B cell (primary cell): Measurements from ENCODE around the gene CNTNAP2. TPM values are rescaled to one million over a fixed set of nuclear protein-coding genes. Genes with fewer than 3 reads are reported as not detected.

Experiments
- ATAC-seq: fragments of 200-7000 bp; cut with Tn5 transposase; one replicate; pipeline ENCODE4 v1.10.0; 2021; ENCODE audit warnings: low read depth, mild to moderate bottlenecking, moderate number of reproducible peaks, moderate library complexity
- CTCF ChIA-PET: fragments of 350-600 bp; sonication (Branson Sonifier 250); formaldehyde crosslinking; loops from one replicate; lab custom pipeline; 2021; ENCODE audit warnings: antibody characterized with exemption, inconsistent platforms; lab: Charles Lee
- POLR2A ChIA-PET: fragments of 350-600 bp; sonication (Branson Sonifier 250); formaldehyde crosslinking; loops from one replicate; lab custom pipeline; 2021; ENCODE audit warnings: antibody characterized with exemption; lab: Charles Lee
- DNase-seq: peaks from one replicate; pipeline ENCODE4 v3.0.0; 2013
- H2AFZ ChIP-seq: 2 replicates; pipeline ENCODE4 v1.6.1; 2012; ENCODE audit warnings: mild to moderate bottlenecking, low read depth, low read length; ENCODE audit not compliant: insufficient read depth, poor library complexity, severe bottlenecking
- H3K27ac ChIP-seq, 2 donors: 1 replicate in 1 of 2; 2 replicates in 1 of 2; pipeline ENCODE4 v1.5.1; 2012 to 2013; ENCODE audit warnings: low read length in 2 of 2, mild to moderate bottlenecking in 2 of 2, moderate library complexity in 1 of 2
- H3K27me3 ChIP-seq, 4 experiments: fragments of 200-600 bp in 1 of 4; sonication (generic) in 1 of 4; replicated peaks in 1 of 4; 1 replicate in 2 of 4; 2 replicates in 2 of 4; pipeline versions ENCODE4 v1.6.1 to v1.7.0; 2013 to 2016; ENCODE audit warnings: low read length in 3 of 4, mild to moderate bottlenecking in 2 of 4, mixed read lengths in 1 of 4, moderate library complexity in 1 of 4; ENCODE audit not compliant: insufficient read depth in 4 of 4, control insufficient read depth in 3 of 4; ENCODE audit errors: control extremely low read depth in 1 of 4
- H3K36me3 ChIP-seq, 2 experiments: replicated peaks in 1 of 2; 1 replicate in 1 of 2; 2 replicates in 1 of 2; pipeline versions ENCODE4 v1.6.1 to v1.7.1; 2013; ENCODE audit warnings: low read length in 1 of 2; ENCODE audit not compliant: insufficient read depth in 2 of 2, control insufficient read depth in 1 of 2; ENCODE audit errors: control extremely low read depth in 1 of 2, extremely low read depth in 1 of 2
- H3K4me1 ChIP-seq, 2 donors: fragments of 200-600 bp in 1 of 2; sonication (generic) in 1 of 2; 1 replicate in 1 of 2; 2 replicates in 1 of 2; pipeline versions ENCODE4 v1.5.1 to v1.6.1; 2013 to 2017; ENCODE audit warnings: low read length in 2 of 2; ENCODE audit not compliant: control insufficient read depth in 2 of 2, insufficient read depth in 2 of 2
- H3K4me2 ChIP-seq: replicated peaks from 2 replicates; pipeline ENCODE3; 2012; ENCODE audit warnings: mild to moderate bottlenecking, low read depth, low read length; ENCODE audit not compliant: poor library complexity, severe bottlenecking
- H3K4me3 ChIP-seq, 5 experiments: fragments of 200-600 bp in 1 of 5; sonication (generic) in 1 of 5; 1 replicate in 3 of 5; 2 replicates in 2 of 5; pipeline versions ENCODE4 v1.5.1 to v1.7.0; 2011 to 2016; ENCODE audit warnings: low read length in 4 of 5, mild to moderate bottlenecking in 4 of 5, low read depth in 2 of 5, control low read depth in 1 of 5, moderate library complexity in 1 of 5; ENCODE audit not compliant: insufficient read depth in 1 of 5; ENCODE audit errors: control extremely low read depth in 1 of 5, extremely low read depth in 1 of 5
- H3K79me2 ChIP-seq: fragments of 200-600 bp; sonication (generic); one replicate; pipeline ENCODE4 v1.6.0; 2016; ENCODE audit warnings: low read length; ENCODE audit not compliant: control insufficient read depth, insufficient read depth
- H3K9ac ChIP-seq: fragments of 200-600 bp; sonication (generic); 2 replicates; pipeline ENCODE4 v1.6.1; 2017; ENCODE audit warnings: mild to moderate bottlenecking, low read length, moderate library complexity
- H3K9me3 ChIP-seq, 3 donors: one replicate each; pipeline versions ENCODE4 v1.6.1 to v1.7.1; 2013; ENCODE audit warnings: low read length in 2 of 3; ENCODE audit not compliant: control insufficient read depth in 2 of 3, insufficient read depth in 1 of 3; ENCODE audit errors: control extremely low read depth in 1 of 3
- H4K20me1 ChIP-seq: 2 replicates; pipeline ENCODE4 v1.6.0; 2012; ENCODE audit warnings: mild to moderate bottlenecking, low read length; ENCODE audit not compliant: insufficient read depth, control insufficient read depth, poor library complexity, severe bottlenecking
- H3K27ac Mint-ChIP-seq: one replicate; pipeline ENCODE4 v1.8.0; 2021; ENCODE audit warnings: mixed read lengths
- H3K27me3 Mint-ChIP-seq: one replicate; pipeline ENCODE4 v1.8.0; 2021; ENCODE audit warnings: mixed read lengths
- H3K4me1 Mint-ChIP-seq: one replicate; pipeline ENCODE4 v1.8.0; 2021; ENCODE audit warnings: mixed read lengths
- H3K4me3 Mint-ChIP-seq: one replicate; pipeline ENCODE4 v1.8.0; 2021; ENCODE audit warnings: mixed read lengths
- H3K9me3 Mint-ChIP-seq: one replicate; pipeline ENCODE4 v1.8.0; 2022; ENCODE audit warnings: mixed read lengths; ENCODE audit not compliant: insufficient read depth
- EZH2 ChIP-seq: IDR thresholded peaks from 2 replicates; pipeline ENCODE4 v1.6.1; 2012; ENCODE audit warnings: borderline replicate concordance, low read depth, mild to moderate bottlenecking, moderate library complexity, low read length; ENCODE audit not compliant: insufficient read depth, poor library complexity, severe bottlenecking
- WGBS: methylation state at CpG from one replicate; pipeline ENCODE4 v1.1.5; 2013; ENCODE audit warnings: missing lambda C conversion rate; ENCODE audit not compliant: insufficient coverage; 5-methylcytosine and 5-hydroxymethylcytosine counted together
- intact Hi-C: fragments of 100-400 bp; cut with micrococcal nuclease; formaldehyde crosslinking; loops from one replicate; pipeline ENCODE4 v1.10.0; 2022
- polyA plus RNA-seq: library from polyadenylated mRNA; depleted of rRNA; stranded (reverse); fragments of >200 nt; gene quantifications from 2 replicates; pipeline ENCODE4 v1.2.3, GENCODE V29; 2012
- total RNA-seq, 2 donors: library from RNA; stranded (reverse); fragments of 120-200 nt in 1 of 2; gene quantifications; 1 replicate in 1 of 2; 2 replicates in 1 of 2; pipeline versions ENCODE4 v1.2.3 to v1.2.4, GENCODE V29; 2013 to 2022
- TF ChIP-seq, protein P1 (sequence below): fragments of 200-600 bp; IDR thresholded peaks from one replicate; pipeline ENCODE4 v1.8.0; 2022; ENCODE audit warnings: antibody characterized with exemption, mild to moderate bottlenecking

CNTNAP2 gene
- total and polyA plus RNA-seq, 2 donors (not counting 1 experiment from before 2014, with no cell fraction given) = 7.4 to 16.6 TPM

DNA sequence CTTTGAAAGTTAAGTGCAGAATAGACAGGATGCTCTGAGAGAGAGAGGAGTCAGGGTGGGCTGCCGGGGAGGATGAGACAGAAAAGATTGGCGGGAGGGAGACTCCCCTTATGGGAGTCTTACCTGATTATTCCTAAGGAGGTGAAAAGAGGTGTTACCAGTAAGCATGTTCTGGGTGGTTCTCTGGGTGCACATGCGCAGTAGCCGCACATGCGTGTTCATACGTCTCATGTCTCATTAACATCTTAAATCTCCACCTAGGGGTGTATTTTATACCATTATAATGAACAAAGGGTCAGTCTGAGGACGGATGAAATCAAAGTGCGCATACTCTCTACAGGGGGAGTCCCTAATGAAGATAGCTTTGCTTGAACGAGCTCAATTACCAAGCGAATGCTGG lies 1881.0 kb downstream of the CNTNAP2 start:
- H3K27me3 Mint-ChIP-seq = no peaks in the 10 kb centered on the region
- H3K4me1 ChIP-seq = no peaks in the 10 kb centered on the region
- H3K27me3 ChIP-seq = no peaks in the 10 kb centered on the region
- TF ChIP-seq, protein P1, sequence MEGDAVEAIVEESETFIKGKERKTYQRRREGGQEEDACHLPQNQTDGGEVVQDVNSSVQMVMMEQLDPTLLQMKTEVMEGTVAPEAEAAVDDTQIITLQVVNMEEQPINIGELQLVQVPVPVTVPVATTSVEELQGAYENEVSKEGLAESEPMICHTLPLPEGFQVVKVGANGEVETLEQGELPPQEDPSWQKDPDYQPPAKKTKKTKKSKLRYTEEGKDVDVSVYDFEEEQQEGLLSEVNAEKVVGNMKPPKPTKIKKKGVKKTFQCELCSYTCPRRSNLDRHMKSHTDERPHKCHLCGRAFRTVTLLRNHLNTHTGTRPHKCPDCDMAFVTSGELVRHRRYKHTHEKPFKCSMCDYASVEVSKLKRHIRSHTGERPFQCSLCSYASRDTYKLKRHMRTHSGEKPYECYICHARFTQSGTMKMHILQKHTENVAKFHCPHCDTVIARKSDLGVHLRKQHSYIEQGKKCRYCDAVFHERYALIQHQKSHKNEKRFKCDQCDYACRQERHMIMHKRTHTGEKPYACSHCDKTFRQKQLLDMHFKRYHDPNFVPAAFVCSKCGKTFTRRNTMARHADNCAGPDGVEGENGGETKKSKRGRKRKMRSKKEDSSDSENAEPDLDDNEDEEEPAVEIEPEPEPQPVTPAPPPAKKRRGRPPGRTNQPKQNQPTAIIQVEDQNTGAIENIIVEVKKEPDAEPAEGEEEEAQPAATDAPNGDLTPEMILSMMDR = no peak
- TF ChIP-seq EZH2 = no peak
- intact Hi-C loops = no loop called here
- no peak overlapping the region for H3K4me3 ChIP-seq
- no peak for ATAC-seq
- 97% methylated on average over 4 of the region's 10 CpGs for WGBS
- CTCF ChIA-PET = no interaction called here
- H3K9me3 ChIP-seq = no peaks in the 10 kb centered on the region
- H3K4me2 ChIP-seq = no peak overlapping the region
- POLR2A ChIA-PET = no interaction called here
- no peaks in the 10 kb centered on the region for H3K9me3 Mint-ChIP-seq
- no peaks in the 10 kb centered on the region for H3K4me1 Mint-ChIP-seq
- no peak overlapping the region for H3K27ac ChIP-seq
- H3K27ac Mint-ChIP-seq = no peak overlapping the region
- no peak overlapping the region for H3K4me3 Mint-ChIP-seq
- H3K36me3 ChIP-seq = no peaks in the 10 kb centered on the region
- no peak overlapping the region for H3K9ac ChIP-seq
- no peaks in the 10 kb centered on the region for H3K79me2 ChIP-seq
- no peak for DNase-seq
- H4K20me1 ChIP-seq = no peaks in the 10 kb centered on the region
- no peak overlapping the region for H2AFZ ChIP-seq

DNA sequence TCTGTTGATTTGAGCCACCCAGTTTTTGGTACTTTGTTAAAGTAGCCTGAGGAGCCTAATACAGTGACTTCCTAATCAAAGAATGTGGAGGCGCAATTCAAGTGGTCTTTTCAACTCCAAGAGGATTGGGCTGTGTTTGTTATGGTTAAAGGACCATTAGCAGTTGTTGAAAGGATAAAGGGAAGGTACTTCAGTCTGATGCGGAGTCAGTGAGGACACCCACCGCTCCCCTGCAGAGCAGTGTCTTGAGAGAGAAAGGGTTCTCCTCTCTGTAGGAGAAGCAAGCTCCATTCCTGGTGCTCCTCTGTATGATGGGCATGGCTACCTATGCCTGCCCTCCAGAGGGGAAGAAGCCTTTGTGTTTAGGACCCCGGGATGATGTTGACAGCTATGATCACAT lies 1883.4 kb downstream of the CNTNAP2 start:
- Mint-ChIP-seq H3K4me1 (no peaks in the 10 kb centered on the region), H3K9me3 (no peaks in the 10 kb centered on the region), H3K27me3 (no peaks in the 10 kb centered on the region), H3K4me3 (no peak overlapping the region), H3K27ac (no peak overlapping the region)
- DNase-seq = no peak
- Histone ChIP-seq H2AFZ (no peak overlapping the region), H3K36me3 (no peaks in the 10 kb centered on the region), H3K27me3 (no peaks in the 10 kb centered on the region), H3K27ac (no peak overlapping the region), H3K9me3 (no peaks in the 10 kb centered on the region), H3K9ac (no peak overlapping the region), H3K4me3 (no peak overlapping the region), H3K79me2 (no peaks in the 10 kb centered on the region), H4K20me1 (no peaks in the 10 kb centered on the region), H3K4me2 (no peak overlapping the region), H3K4me1 (no peaks in the 10 kb centered on the region)
- WGBS = 94% methylated on average over 2 of the region's 4 CpGs
- ATAC-seq = no peak
- intact Hi-C loops = no loop called here
- POLR2A ChIA-PET = no interaction called here
- no peak for TF ChIP-seq EZH2
- TF ChIP-seq, protein P1 = no peak
- CTCF ChIA-PET = no interaction called here
